Activated naive CD8-positive, alpha-beta T cell treated with anti-CD3 and anti-CD28 coated beads, Interleukin-2, amount 50 U/mL, for 24 hours (primary cell): ENCODE data around the gene SPATA2L.
"Not testable (repeated sequence)": the region's sequence is repeated elsewhere in the genome, so short reads cannot be mapped to it uniquely, and the experiment has no call there.

ENCODE experiments used
- ATAC-seq: fragments of 150-1000 bp; cut with Tn5 transposase; one replicate; pipeline ENCODE4 v1.10.0; 2021
- DNase-seq: peaks from one replicate; pipeline ENCODE4 v3.0.0; 2021
- H3K27ac Mint-ChIP-seq: one replicate; pipeline ENCODE4 v1.8.0; 2021; ENCODE audit warnings: mild to moderate bottlenecking, mixed read lengths
- H3K27me3 Mint-ChIP-seq: one replicate; pipeline ENCODE4 v1.8.0; 2021; ENCODE audit warnings: mixed read lengths
- H3K36me3 Mint-ChIP-seq: one replicate; pipeline ENCODE4 v1.8.0; 2021; ENCODE audit warnings: low read depth, mixed read lengths
- H3K4me1 Mint-ChIP-seq: one replicate; pipeline ENCODE4 v1.8.0; 2021; ENCODE audit warnings: mixed read lengths
- H3K4me3 Mint-ChIP-seq: one replicate; pipeline ENCODE4 v1.8.0; 2021; ENCODE audit warnings: mild to moderate bottlenecking, moderate library complexity, mixed read lengths
- H3K9me3 Mint-ChIP-seq: one replicate; pipeline ENCODE4 v1.8.0; 2021; ENCODE audit warnings: mixed read lengths

Gene SPATA2L

DNA sequence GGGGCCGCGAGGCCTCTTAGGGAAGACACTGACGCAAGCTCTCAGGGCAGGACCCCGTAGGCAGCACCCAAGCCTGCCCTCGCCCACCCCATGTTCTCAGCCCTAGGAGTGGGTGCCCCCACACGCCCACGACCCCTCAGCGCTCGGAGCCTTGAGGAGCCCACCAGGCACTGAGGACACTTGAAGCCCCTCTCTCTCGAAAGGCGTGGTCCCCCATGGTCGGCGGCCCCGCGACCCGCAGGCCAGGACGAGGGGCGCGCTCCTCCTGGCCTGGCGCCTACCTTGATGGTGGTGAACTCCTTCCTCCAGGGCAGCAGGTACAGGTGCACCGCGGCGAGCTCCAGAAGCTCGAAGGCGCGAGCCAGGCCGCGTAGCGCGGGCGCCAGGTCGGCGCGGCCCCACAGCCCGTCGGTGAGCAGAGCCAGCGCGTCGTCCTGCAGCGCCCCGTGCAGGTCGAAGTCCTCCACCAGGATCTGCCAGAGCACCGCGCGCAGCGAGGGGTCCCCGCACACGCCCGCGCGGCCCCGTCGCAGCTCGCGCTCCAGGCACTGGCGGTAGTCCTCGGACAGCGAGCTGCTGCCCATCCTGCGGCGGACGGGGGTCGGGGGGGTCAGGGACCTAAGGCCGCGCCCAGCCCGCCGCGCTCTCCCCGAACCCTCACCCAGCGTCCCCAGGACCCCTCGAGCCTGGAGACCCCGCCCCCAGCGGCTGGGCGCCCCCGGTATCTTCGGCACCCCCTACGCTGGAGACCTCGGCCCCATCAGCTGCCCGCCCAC lies 668 bp downstream of the SPATA2L start:
- Mint-ChIP-seq H3K9me3 (no peaks in the 10 kb centered on the region), H3K27me3 (no peaks in the 10 kb centered on the region), H3K27ac (no peak overlapping the region), H3K4me3 (peak overlapping the region; percentile 73), H3K36me3 (peaks cover 3% of the 10 kb centered on the region), H3K4me1 (peaks cover 23% of the 10 kb centered on the region)
- DNase-seq (peak; percentile 57), ATAC-seq (peak; percentile 29)

GRCh38 chr16:89700100-89700648 lies 1.3 kb downstream of the SPATA2L start:
- DNase-seq (peak; percentile 99), ATAC-seq (peak; percentile 30)
- peaks cover 22% of the 10 kb centered on the region for H3K4me1 Mint-ChIP-seq
- peak overlapping the region; percentile 73 for H3K4me3 Mint-ChIP-seq
- H3K27ac Mint-ChIP-seq, result no peak overlapping the region
- H3K27me3 Mint-ChIP-seq, result no peaks in the 10 kb centered on the region
- H3K9me3 Mint-ChIP-seq, result no peaks in the 10 kb centered on the region
- peaks cover 8% of the 10 kb centered on the region for H3K36me3 Mint-ChIP-seq

DNA sequence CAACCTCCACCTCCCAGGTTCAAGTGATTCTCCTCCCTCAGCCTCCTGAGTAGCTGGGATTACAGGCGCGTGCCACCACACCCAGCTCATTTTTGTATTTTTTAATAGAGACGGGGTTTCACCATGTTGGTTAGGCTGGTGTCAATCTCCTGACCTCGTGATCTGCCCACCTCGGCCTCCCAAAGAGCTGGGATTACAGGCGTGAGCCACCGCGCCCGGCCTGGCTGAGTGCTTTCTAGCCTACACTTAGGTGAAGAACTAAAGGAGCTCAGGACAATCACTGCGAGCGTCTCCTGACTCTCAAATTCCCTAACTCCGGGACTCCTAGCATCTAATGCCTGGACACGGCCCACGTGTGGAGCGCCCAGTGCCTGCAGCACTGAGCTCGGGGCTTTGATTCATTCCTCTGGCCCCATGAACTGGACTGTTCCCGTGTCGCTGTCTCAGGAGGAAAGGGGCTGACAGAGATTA lies 1.8 kb downstream of the SPATA2L start:
- not testable (repeated sequence) for ATAC-seq, H3K9me3 Mint-ChIP-seq, H3K27ac Mint-ChIP-seq, DNase-seq, H3K36me3 Mint-ChIP-seq, H3K27me3 Mint-ChIP-seq, H3K4me3 Mint-ChIP-seq
- H3K4me1 Mint-ChIP-seq, result peaks cover 22% of the 10 kb centered on the region

DNA sequence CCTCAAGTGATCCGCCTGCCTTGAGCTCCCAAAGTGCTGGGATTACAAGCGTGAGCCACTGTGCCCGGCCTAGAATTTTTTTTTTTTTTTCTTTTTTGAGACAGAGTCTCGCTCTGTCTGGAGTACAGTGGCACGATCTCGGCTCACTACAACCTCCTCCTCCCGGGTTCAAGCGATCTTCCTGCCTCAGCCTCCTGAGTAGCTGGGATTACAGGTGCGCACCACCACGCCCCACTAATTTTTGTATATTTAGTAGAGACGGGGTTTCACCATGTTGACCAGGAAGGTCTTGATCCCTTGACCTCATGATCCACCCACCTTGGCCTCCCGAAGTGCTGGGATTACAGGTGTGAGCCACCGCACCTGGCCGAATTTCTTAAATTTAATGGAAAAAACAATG lies 2.8 kb downstream of the SPATA2L start:
- not testable (repeated sequence) for H3K27me3 Mint-ChIP-seq, H3K27ac Mint-ChIP-seq, ATAC-seq, H3K9me3 Mint-ChIP-seq, DNase-seq, H3K4me3 Mint-ChIP-seq, H3K36me3 Mint-ChIP-seq
- peaks cover 22% of the 10 kb centered on the region for H3K4me1 Mint-ChIP-seq

GRCh38 chr16:89697616-89698331 lies 3.7 kb downstream of the SPATA2L start:
- H3K4me1 Mint-ChIP-seq, result peaks cover 20% of the 10 kb centered on the region
- H3K9me3 Mint-ChIP-seq, result no peaks in the 10 kb centered on the region
- peaks cover 14% of the 10 kb centered on the region for H3K36me3 Mint-ChIP-seq
- H3K27me3 Mint-ChIP-seq, result no peaks in the 10 kb centered on the region
- no peak for ATAC-seq
- no peak for DNase-seq
- H3K4me3 Mint-ChIP-seq, result no peak overlapping the region
- no peak overlapping the region for H3K27ac Mint-ChIP-seq

GRCh38 chr16:89697161-89697615 lies 4.3 kb downstream of the SPATA2L start:
- Mint-ChIP-seq H3K27ac (no peak overlapping the region), H3K4me1 (peaks cover 16% of the 10 kb centered on the region), H3K36me3 (peaks cover 14% of the 10 kb centered on the region), H3K9me3 (no peaks in the 10 kb centered on the region), H3K27me3 (no peaks in the 10 kb centered on the region), H3K4me3 (no peak overlapping the region)
- DNase-seq, result no peak
- no peak for ATAC-seq

DNA sequence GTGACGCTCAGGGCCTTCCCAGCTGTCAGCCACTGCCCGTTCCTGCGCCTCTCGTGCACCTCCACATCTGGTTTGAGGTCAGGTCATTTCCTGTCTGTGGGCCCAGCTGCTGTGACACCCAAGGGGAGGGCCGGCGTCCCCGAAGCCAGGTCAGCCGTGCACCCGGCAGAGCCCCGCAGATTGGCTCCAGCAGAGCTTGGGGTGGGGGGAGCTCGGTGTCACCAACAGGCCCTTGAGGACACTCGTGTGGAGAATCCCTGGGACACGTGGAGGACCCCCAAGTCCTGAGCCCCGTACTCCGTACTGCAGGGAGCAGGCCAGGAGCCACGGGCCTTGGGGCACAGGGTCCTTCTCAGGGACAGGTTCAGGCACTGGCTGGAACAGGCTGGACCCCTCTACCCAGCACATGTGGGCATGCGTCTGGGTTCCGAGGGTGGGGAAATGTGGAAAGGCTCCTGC lies 4.8 kb downstream of the SPATA2L start:
- H3K36me3 Mint-ChIP-seq, result peaks cover 16% of the 10 kb centered on the region
- no peaks in the 10 kb centered on the region for H3K27me3 Mint-ChIP-seq
- no peak overlapping the region for H3K4me3 Mint-ChIP-seq
- H3K4me1 Mint-ChIP-seq, result peaks cover 15% of the 10 kb centered on the region
- ATAC-seq (no peak), DNase-seq (no peak)
- H3K27ac Mint-ChIP-seq, result no peak overlapping the region
- H3K9me3 Mint-ChIP-seq, result no peaks in the 10 kb centered on the region

- Mint-ChIP-seq H3K36me3 (peaks cover 21% of the 10 kb centered on the region), H3K4me3 (no peak overlapping the region)
- DNase-seq, result no peak
These were observed 5.4 kb downstream of the SPATA2L start for GRCh38 chr16:89695875-89696669.

DNA sequence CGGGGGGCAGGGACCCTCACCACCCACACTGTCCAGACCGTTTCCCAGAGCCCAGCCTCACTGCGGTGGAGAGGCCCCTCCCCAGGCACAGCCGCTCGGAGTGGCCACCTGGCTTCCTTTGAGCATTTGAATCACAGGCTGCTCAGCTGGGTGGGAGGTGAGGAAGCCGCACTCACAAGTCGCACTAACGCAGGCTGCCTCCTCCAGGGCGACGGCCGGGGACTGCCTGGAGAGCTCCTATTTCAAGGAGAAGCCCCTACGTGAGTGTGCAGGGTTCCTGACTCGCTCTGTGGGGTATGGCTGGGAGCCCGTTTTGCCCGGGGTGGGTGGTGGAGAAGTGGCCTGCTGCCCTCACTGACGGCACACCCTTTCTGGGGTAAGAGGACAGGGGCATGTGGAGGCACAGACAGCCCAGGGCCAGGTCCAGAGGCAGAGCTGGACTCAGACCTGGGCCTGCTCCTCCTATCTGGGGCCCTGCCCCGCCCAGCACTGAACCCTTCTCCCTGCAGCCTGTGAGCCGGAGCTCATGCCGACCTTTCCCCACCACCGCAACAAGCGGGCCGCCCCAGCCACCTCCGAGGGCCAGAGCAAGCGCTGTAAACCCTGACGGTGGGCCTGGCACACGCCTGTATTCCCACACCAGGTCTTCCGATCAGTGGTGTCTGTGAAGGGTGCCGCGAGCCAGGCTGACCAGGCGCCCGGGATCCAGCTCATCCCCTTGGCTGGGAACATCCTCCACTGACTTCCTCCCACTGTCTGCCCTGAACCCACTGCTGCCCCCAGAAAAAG lies 6.2 kb downstream of the SPATA2L start:
- H3K4me1 Mint-ChIP-seq, result peaks cover 11% of the 10 kb centered on the region

More at GRCh38 chr16:89695875-89696669, 5.4 kb downstream of the SPATA2L start:
- no peak overlapping the region for H3K27ac Mint-ChIP-seq
- H3K4me1 Mint-ChIP-seq, result peaks cover 15% of the 10 kb centered on the region
- no peak for ATAC-seq
- no peaks in the 10 kb centered on the region for H3K27me3 Mint-ChIP-seq
- no peaks in the 10 kb centered on the region for H3K9me3 Mint-ChIP-seq

DNA sequence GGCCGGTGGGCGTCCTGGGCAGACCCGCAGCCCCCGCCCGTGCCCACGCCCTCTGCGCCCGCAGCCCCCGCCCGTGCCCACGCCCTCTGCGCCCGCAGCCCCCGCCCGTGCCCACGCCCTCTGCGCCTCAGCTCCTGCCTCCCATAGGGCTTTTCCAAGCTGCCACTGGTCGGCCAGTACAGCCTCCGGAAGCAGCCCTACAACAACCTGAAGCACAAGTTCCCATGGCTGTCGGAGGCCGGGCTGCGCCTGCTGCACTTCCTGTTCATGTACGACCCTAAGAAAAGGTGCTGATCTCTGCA lies 6.8 kb downstream of the SPATA2L start:
- not testable (repeated sequence) for DNase-seq, H3K27ac Mint-ChIP-seq, ATAC-seq, H3K27me3 Mint-ChIP-seq, H3K9me3 Mint-ChIP-seq, H3K4me1 Mint-ChIP-seq, H3K4me3 Mint-ChIP-seq
- peaks cover 27% of the 10 kb centered on the region for H3K36me3 Mint-ChIP-seq

More for the DNA sequence above, 6.2 kb downstream of the SPATA2L start:
- Mint-ChIP-seq H3K27me3 (no peaks in the 10 kb centered on the region), H3K36me3 (peaks cover 22% of the 10 kb centered on the region), H3K4me3 (no peak overlapping the region), H3K27ac (no peak overlapping the region), H3K9me3 (no peaks in the 10 kb centered on the region)
- ATAC-seq (no peak), DNase-seq (no peak)

GRCh38 chr16:89693931-89694783 lies 7.3 kb downstream of the SPATA2L start:
- peaks cover 26% of the 10 kb centered on the region for H3K36me3 Mint-ChIP-seq
- ATAC-seq, result no peak

DNA sequence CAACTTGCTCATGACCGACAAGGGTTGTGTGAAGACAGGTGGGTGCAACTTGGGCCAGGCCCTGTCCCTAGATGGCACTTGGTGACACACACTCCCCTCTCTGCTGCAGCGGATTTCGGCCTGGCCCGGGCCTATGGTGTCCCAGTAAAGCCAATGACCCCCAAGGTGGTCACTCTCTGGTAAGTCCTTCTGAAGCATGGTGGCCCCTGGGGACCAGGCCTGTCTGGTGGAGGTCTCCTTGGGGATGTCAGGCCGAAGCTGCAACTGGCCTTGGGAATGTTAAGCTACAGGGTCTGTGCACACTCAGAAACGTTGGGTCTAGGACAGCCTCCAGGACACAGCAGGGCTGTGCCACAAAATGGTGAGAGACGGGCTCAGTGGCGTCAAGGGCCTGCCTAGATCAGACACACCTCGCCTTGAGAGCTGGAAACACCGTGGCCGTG lies 8.2 kb downstream of the SPATA2L start:
- no peak for DNase-seq
- Mint-ChIP-seq H3K9me3 (no peaks in the 10 kb centered on the region), H3K4me1 (peaks cover 3% of the 10 kb centered on the region), H3K4me3 (no peak overlapping the region), H3K27me3 (no peaks in the 10 kb centered on the region), H3K36me3 (peaks cover 24% of the 10 kb centered on the region), H3K27ac (no peak overlapping the region)
- no peak for ATAC-seq

More at GRCh38 chr16:89693931-89694783, 7.3 kb downstream of the SPATA2L start:
- Mint-ChIP-seq H3K27ac (no peak overlapping the region), H3K4me3 (no peak overlapping the region), H3K4me1 (peaks cover 4% of the 10 kb centered on the region), H3K9me3 (no peaks in the 10 kb centered on the region), H3K27me3 (no peaks in the 10 kb centered on the region)
- no peak for DNase-seq

GRCh38 chr16:89691986-89692569 lies 9.4 kb downstream of the SPATA2L start:
- no peak overlapping the region for H3K27ac Mint-ChIP-seq
- H3K27me3 Mint-ChIP-seq, result no peaks in the 10 kb centered on the region
- H3K36me3 Mint-ChIP-seq, result peaks cover 30% of the 10 kb centered on the region
- peaks cover 11% of the 10 kb centered on the region for H3K4me1 Mint-ChIP-seq
- no peak overlapping the region for H3K4me3 Mint-ChIP-seq
- no peaks in the 10 kb centered on the region for H3K9me3 Mint-ChIP-seq
- DNase-seq (no peak), ATAC-seq (no peak)
